ENCODE results near the gene CLRN2.
"Not testable (repeated sequence)": the region's sequence is repeated elsewhere in the genome, so short reads cannot be mapped to it uniquely, and the experiment has no call there.

DNA sequence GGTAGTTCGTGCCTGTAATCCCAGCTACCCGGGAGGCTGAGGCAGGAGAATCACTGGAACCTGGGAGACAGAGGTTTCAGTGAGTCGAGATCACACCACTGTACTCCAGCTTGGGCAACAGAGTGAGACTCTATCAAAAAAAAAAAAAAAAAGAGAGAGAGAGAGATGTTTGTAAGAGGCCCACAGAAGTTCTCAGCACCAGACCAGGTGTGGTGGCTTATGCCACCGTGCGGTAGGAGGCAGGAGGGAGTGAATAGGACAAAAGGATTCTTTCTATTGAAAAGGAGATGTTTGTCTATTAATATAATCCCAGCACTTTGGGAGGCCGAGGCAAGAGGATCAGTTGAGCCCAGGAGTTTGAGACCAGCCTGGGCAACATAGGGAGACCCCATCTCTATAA lies 22.1 kb downstream of the CLRN2 start:
- not testable (repeated sequence) for TF ChIP-seq POLR2A (IDR thresholded peaks at IDR 0.05)
- TF ChIP-seq, protein P1, sequence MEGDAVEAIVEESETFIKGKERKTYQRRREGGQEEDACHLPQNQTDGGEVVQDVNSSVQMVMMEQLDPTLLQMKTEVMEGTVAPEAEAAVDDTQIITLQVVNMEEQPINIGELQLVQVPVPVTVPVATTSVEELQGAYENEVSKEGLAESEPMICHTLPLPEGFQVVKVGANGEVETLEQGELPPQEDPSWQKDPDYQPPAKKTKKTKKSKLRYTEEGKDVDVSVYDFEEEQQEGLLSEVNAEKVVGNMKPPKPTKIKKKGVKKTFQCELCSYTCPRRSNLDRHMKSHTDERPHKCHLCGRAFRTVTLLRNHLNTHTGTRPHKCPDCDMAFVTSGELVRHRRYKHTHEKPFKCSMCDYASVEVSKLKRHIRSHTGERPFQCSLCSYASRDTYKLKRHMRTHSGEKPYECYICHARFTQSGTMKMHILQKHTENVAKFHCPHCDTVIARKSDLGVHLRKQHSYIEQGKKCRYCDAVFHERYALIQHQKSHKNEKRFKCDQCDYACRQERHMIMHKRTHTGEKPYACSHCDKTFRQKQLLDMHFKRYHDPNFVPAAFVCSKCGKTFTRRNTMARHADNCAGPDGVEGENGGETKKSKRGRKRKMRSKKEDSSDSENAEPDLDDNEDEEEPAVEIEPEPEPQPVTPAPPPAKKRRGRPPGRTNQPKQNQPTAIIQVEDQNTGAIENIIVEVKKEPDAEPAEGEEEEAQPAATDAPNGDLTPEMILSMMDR (IDR thresholded peaks at IDR 0.05), result not testable (repeated sequence)
